Stimulated activated CD4-positive, alpha-beta T cell treated with anti-CD3 and anti-CD28 coated beads, Interleukin-1b, Interleukin-23, amount 100 ng/mL, for 4 hours (primary cell): Measurements from ENCODE around the gene DMWD.

Experiments
- DNase-seq, 2 donors: peaks; one replicate each; pipeline ENCODE4 v3.0.0-alpha.2; 2020; ENCODE audit warnings: low read depth in 2 of 2

Gene DMWD

GRCh38 chr19:45792470-45793177 is at the start of gene DMWD:
DMWD (minus strand) TSS chr19:45792845; CDS start chr19:45792756, 89 bp downstream.
- peak; percentile 100 for DNase-seq

- no peak for DNase-seq
These were observed 49.6 kb upstream of the DMWD start for GRCh38 chr19:45842198-45842597.

GRCh38 chr19:45834970-45835369 is 42.3 kb upstream of the DMWD start:
- no peak for DNase-seq

GRCh38 chr19:45828945-45829344 is 36.3 kb upstream of the DMWD start:
- DNase-seq: no peak

GRCh38 chr19:45828523-45828922 is 35.9 kb upstream of the DMWD start:
- no peak for DNase-seq

- no peak for DNase-seq
These were observed 34.9 kb upstream of the DMWD start for GRCh38 chr19:45827459-45828093.

GRCh38 chr19:45826934-45827333 is 34.3 kb upstream of the DMWD start:
- DNase-seq: no peak

GRCh38 chr19:45825917-45826893 is 33.6 kb upstream of the DMWD start:
- no peak for DNase-seq

- DNase-seq: no peak
These were observed 32.6 kb upstream of the DMWD start for GRCh38 chr19:45825263-45825605.

- DNase-seq: no peak
These were observed 32.1 kb upstream of the DMWD start for GRCh38 chr19:45824531-45825262.

GRCh38 chr19:45824041-45824471 is 31.4 kb upstream of the DMWD start:
- DNase-seq: no peak

GRCh38 chr19:45823182-45823581 is 30.5 kb upstream of the DMWD start:
- no peak for DNase-seq

GRCh38 chr19:45822716-45823115 is 30.1 kb upstream of the DMWD start:
- DNase-seq: no peak

- DNase-seq: no peak
These were observed 28.9 kb upstream of the DMWD start for GRCh38 chr19:45821570-45821969.

- DNase-seq: no peak
These were observed 28.5 kb upstream of the DMWD start for GRCh38 chr19:45821103-45821521.

- DNase-seq: no peak
These were observed 27.9 kb upstream of the DMWD start for GRCh38 chr19:45820413-45821102.

- DNase-seq: no peak
These were observed 27.1 kb upstream of the DMWD start for GRCh38 chr19:45819769-45820168.

GRCh38 chr19:45817725-45818301 is 25.2 kb upstream of the DMWD start:
- DNase-seq: no peak

GRCh38 chr19:45817010-45817724 is 24.5 kb upstream of the DMWD start:
- DNase-seq: peak; percentile 95 to 96
